HEK293 (cell line): ENCODE measurements around the gene ICAM4.

Experiments used
- BCL11B ChIP-seq: fragments of 450-650 bp; formaldehyde crosslinking; IDR thresholded peaks from 2 replicates; pipeline ENCODE4 v1.5.1; 2016; ENCODE audit warnings: low read depth, missing biosample characterization, missing genetic modification characterization
- GLIS1 ChIP-seq: fragments of 450-650 bp; formaldehyde crosslinking; IDR thresholded peaks from 2 replicates; pipeline ENCODE4 v1.5.1; 2016; ENCODE audit warnings: missing biosample characterization, missing genetic modification characterization
- SP7 ChIP-seq: fragments of 450-650 bp; formaldehyde crosslinking; IDR thresholded peaks from 2 replicates; pipeline ENCODE4 v1.5.1; 2016; ENCODE audit warnings: missing biosample characterization, missing genetic modification characterization
- ZBTB7A ChIP-seq: fragments of 450-650 bp; formaldehyde crosslinking; IDR thresholded peaks from 2 replicates; pipeline ENCODE4 v1.5.1; 2016; ENCODE audit warnings: low read depth, missing biosample characterization, missing genetic modification characterization
- ZFP3 ChIP-seq: fragments of 450-650 bp; formaldehyde crosslinking; IDR thresholded peaks from 2 replicates; pipeline ENCODE4 v1.5.1; 2016; ENCODE audit warnings: low read depth, missing biosample characterization, missing genetic modification characterization
- ZNF16 ChIP-seq: fragments of 450-650 bp; formaldehyde crosslinking; IDR thresholded peaks from 2 replicates; pipeline ENCODE4 v1.5.1; 2016; ENCODE audit warnings: low read depth, missing biosample characterization, missing genetic modification characterization
- ZNF175 ChIP-seq: fragments of 450-650 bp; formaldehyde crosslinking; IDR thresholded peaks from 2 replicates; pipeline ENCODE4 v1.5.1; 2016; ENCODE audit warnings: missing biosample characterization, missing genetic modification characterization
- ZNF2 ChIP-seq: fragments of 450-650 bp; formaldehyde crosslinking; IDR thresholded peaks from 2 replicates; pipeline ENCODE4 v1.5.1; 2016; ENCODE audit warnings: missing biosample characterization, missing genetic modification characterization
- ZNF404 ChIP-seq: fragments of 450-650 bp; formaldehyde crosslinking; IDR thresholded peaks from 2 replicates; pipeline ENCODE4 v1.5.1; 2017; ENCODE audit warnings: missing biosample characterization, missing genetic modification characterization
- ZNF510 ChIP-seq: fragments of 450-650 bp; formaldehyde crosslinking; IDR thresholded peaks from 2 replicates; pipeline ENCODE4 v1.5.1; 2018; ENCODE audit warnings: mild to moderate bottlenecking, missing genetic modification characterization, missing biosample characterization; ENCODE audit not compliant: insufficient replicate concordance
- ZNF544 ChIP-seq: fragments of 450-650 bp; formaldehyde crosslinking; IDR thresholded peaks from 2 replicates; pipeline ENCODE4 v1.5.0; 2017; ENCODE audit warnings: missing biosample characterization, missing genetic modification characterization
- ZNF558 ChIP-seq: fragments of 450-650 bp; formaldehyde crosslinking; IDR thresholded peaks from 2 replicates; pipeline ENCODE4 v1.5.1; 2016; ENCODE audit warnings: missing biosample characterization, missing genetic modification characterization
- ZNF560 ChIP-seq: fragments of 450-650 bp; formaldehyde crosslinking; IDR thresholded peaks from 2 replicates; pipeline ENCODE4 v1.5.1; 2017; ENCODE audit warnings: missing biosample characterization, missing genetic modification characterization, borderline replicate concordance
- ZNF561 ChIP-seq: fragments of 450-650 bp; IDR thresholded peaks from 2 replicates; pipeline ENCODE4 v1.5.1; 2018; ENCODE audit warnings: missing biosample characterization, missing genetic modification characterization, borderline replicate concordance
- ZNF623 ChIP-seq: fragments of 450-650 bp; formaldehyde crosslinking; IDR thresholded peaks from 2 replicates; pipeline ENCODE4 v1.5.1; 2016; ENCODE audit warnings: missing biosample characterization, missing genetic modification characterization
- ZNF658 ChIP-seq: fragments of 450-650 bp; formaldehyde crosslinking; IDR thresholded peaks from 2 replicates; pipeline ENCODE4; 2016; ENCODE audit warnings: missing biosample characterization, missing genetic modification characterization
- ZNF776 ChIP-seq: fragments of 450-650 bp; formaldehyde crosslinking; IDR thresholded peaks from 2 replicates; pipeline ENCODE4 v1.5.0; 2017; ENCODE audit warnings: missing biosample characterization, missing genetic modification characterization, borderline replicate concordance
- ZSCAN16 ChIP-seq: fragments of 450-650 bp; formaldehyde crosslinking; IDR thresholded peaks from 2 replicates; pipeline ENCODE4 v1.5.1; 2016; ENCODE audit warnings: missing biosample characterization, missing genetic modification characterization
- ZSCAN30 ChIP-seq: fragments of 450-650 bp; IDR thresholded peaks from 2 replicates; pipeline ENCODE4 v1.5.1; 2018; ENCODE audit warnings: missing biosample characterization, mild to moderate bottlenecking, missing genetic modification characterization, moderate library complexity
- TF ChIP-seq, protein P1 (sequence below): fragments of 450-650 bp; formaldehyde crosslinking; IDR thresholded peaks from 2 replicates; pipeline ENCODE4 v1.5.1; 2017; ENCODE audit warnings: missing biosample characterization, missing genetic modification characterization
- TF ChIP-seq, protein P2 (sequence below): fragments of 450-650 bp; formaldehyde crosslinking; IDR thresholded peaks from 2 replicates; pipeline ENCODE4 v1.5.1; 2016; ENCODE audit warnings: missing biosample characterization, missing genetic modification characterization
- TF ChIP-seq, protein P3 (sequence below): fragments of 450-650 bp; formaldehyde crosslinking; IDR thresholded peaks from 2 replicates; pipeline ENCODE4 v1.5.1; 2017; ENCODE audit warnings: missing biosample characterization, missing genetic modification characterization
- TF ChIP-seq, protein P4 (sequence below): fragments of 450-650 bp; formaldehyde crosslinking; IDR thresholded peaks from 2 replicates; pipeline ENCODE4 v1.5.1; 2016; ENCODE audit warnings: missing biosample characterization, missing genetic modification characterization
- TF ChIP-seq, protein P5 (sequence below): fragments of 450-650 bp; formaldehyde crosslinking; IDR thresholded peaks from 2 replicates; pipeline ENCODE4 v1.5.0; 2017; ENCODE audit warnings: missing biosample characterization, missing genetic modification characterization, borderline replicate concordance
- TF ChIP-seq, protein P6 (sequence below): fragments of 450-650 bp; formaldehyde crosslinking; IDR thresholded peaks from 2 replicates; pipeline ENCODE4; 2016; ENCODE audit warnings: missing biosample characterization, missing genetic modification characterization

The ICAM4 gene

DNA sequence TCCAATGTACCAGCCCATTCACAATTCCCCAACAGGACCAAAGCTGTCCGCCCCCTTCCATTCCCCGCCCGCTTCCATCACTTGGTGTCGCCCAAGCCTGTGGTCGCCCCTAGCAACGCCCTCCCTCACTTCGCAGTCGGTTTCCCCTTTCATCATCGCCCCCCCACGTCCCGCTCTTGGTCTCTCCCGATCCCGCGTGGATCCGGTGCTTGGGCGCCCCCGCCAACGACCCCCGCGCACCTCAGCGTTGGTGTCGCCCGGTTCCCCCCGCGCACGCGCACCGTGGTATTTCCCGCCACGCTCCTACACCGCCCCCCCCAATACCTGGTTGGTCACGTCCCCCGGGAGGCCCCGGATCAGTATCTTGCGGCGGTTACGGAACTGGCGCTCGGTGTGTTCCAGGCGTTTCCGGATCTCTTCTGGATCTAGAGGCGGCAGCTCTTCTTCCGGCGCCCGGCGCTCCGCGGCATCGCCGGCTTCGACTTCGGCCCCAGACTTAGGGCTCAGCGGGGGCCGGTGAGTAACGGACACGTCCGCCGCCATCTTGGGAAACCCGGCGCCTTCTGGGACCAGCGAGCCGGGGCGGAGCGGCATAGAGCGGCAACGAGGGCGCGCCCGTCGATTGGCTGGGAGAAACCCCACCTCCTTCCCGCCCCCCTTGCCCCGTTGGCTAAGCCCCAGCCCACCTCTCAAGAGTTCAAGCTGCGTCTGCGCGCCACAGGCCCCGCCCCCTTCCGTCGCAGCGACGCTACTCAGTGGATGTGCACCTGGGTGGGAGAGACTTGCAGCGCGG is 46.4 kb downstream of the ICAM4 start, which contains the start of gene RAVER1 (continued):
- TF ChIP-seq ZNF404 (tag by site-specific recombination) = no peak
- no peak for TF ChIP-seq ZSCAN30 (tag by site-specific recombination)
- TF ChIP-seq, protein P1, sequence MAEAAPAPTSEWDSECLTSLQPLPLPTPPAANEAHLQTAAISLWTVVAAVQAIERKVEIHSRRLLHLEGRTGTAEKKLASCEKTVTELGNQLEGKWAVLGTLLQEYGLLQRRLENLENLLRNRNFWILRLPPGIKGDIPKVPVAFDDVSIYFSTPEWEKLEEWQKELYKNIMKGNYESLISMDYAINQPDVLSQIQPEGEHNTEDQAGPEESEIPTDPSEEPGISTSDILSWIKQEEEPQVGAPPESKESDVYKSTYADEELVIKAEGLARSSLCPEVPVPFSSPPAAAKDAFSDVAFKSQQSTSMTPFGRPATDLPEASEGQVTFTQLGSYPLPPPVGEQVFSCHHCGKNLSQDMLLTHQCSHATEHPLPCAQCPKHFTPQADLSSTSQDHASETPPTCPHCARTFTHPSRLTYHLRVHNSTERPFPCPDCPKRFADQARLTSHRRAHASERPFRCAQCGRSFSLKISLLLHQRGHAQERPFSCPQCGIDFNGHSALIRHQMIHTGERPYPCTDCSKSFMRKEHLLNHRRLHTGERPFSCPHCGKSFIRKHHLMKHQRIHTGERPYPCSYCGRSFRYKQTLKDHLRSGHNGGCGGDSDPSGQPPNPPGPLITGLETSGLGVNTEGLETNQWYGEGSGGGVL (tag by site-specific recombination) = peak; percentile 71
- TF ChIP-seq ZNF175 (tag by site-specific recombination) = no peak
- TF ChIP-seq, protein P2, sequence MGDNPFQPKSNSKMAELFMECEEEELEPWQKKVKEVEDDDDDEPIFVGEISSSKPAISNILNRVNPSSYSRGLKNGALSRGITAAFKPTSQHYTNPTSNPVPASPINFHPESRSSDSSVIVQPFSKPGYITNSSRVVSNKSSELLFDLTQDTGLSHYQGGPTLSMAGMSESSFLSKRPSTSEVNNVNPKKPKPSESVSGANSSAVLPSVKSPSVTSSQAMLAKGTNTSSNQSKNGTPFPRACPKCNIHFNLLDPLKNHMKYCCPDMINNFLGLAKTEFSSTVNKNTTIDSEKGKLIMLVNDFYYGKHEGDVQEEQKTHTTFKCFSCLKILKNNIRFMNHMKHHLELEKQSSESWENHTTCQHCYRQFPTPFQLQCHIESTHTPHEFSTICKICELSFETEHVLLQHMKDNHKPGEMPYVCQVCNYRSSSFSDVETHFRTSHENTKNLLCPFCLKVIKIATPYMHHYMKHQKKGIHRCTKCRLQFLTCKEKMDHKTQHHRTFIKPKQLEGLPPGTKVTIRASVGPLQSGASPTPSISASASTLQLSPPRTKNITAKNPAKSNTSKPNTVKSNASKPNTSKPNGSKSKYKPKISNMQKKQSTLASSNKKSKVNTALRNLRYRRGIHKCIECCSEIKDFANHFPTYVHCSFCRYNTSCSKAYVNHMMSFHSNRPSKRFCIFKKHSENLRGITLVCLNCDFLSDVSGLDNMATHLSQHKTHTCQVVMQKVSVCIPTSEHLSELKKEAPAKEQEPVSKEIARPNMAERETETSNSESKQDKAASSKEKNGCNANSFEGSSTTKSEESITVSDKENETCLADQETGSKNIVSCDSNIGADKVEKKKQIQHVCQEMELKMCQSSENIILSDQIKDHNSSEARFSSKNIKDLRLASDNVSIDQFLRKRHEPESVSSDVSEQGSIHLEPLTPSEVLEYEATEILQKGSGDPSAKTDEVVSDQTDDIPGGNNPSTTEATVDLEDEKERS = peak; percentile 49; the same call in 1 of the 2 replicates
- TF ChIP-seq SP7 = peak; percentile 90
- TF ChIP-seq, protein P3, sequence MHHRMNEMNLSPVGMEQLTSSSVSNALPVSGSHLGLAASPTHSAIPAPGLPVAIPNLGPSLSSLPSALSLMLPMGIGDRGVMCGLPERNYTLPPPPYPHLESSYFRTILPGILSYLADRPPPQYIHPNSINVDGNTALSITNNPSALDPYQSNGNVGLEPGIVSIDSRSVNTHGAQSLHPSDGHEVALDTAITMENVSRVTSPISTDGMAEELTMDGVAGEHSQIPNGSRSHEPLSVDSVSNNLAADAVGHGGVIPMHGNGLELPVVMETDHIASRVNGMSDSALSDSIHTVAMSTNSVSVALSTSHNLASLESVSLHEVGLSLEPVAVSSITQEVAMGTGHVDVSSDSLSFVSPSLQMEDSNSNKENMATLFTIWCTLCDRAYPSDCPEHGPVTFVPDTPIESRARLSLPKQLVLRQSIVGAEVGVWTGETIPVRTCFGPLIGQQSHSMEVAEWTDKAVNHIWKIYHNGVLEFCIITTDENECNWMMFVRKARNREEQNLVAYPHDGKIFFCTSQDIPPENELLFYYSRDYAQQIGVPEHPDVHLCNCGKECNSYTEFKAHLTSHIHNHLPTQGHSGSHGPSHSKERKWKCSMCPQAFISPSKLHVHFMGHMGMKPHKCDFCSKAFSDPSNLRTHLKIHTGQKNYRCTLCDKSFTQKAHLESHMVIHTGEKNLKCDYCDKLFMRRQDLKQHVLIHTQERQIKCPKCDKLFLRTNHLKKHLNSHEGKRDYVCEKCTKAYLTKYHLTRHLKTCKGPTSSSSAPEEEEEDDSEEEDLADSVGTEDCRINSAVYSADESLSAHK (tag by site-specific recombination) = 0 out of 2 replicates have a peak, but pooled peaks have one; percentile 46
- no peak for TF ChIP-seq ZNF658 (tag by site-specific recombination)
- peak; percentile 83 for TF ChIP-seq ZNF561
- no peak for TF ChIP-seq ZNF510 (tag by site-specific recombination)
- TF ChIP-seq ZNF776 (tag by site-specific recombination) = no peak
- TF ChIP-seq ZFP3 (tag by site-specific recombination) = no peak
- peak; percentile 94; the same call in 1 of the 2 replicates for TF ChIP-seq ZNF2
- no peak for TF ChIP-seq ZNF544 (tag by site-specific recombination)
- no peak for TF ChIP-seq ZNF558 (tag by site-specific recombination)
- peak; percentile 90; the same call in 1 of the 2 replicates for TF ChIP-seq ZBTB7A (tag by site-specific recombination)
- TF ChIP-seq, protein P4, sequence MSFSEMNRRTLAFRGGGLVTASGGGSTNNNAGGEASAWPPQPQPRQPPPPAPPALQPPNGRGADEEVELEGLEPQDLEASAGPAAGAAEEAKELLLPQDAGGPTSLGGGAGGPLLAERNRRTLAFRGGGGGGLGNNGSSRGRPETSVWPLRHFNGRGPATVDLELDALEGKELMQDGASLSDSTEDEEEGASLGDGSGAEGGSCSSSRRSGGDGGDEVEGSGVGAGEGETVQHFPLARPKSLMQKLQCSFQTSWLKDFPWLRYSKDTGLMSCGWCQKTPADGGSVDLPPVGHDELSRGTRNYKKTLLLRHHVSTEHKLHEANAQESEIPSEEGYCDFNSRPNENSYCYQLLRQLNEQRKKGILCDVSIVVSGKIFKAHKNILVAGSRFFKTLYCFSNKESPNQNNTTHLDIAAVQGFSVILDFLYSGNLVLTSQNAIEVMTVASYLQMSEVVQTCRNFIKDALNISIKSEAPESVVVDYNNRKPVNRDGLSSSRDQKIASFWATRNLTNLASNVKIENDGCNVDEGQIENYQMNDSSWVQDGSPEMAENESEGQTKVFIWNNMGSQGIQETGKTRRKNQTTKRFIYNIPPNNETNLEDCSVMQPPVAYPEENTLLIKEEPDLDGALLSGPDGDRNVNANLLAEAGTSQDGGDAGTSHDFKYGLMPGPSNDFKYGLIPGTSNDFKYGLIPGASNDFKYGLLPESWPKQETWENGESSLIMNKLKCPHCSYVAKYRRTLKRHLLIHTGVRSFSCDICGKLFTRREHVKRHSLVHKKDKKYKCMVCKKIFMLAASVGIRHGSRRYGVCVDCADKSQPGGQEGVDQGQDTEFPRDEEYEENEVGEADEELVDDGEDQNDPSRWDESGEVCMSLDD (tag by site-specific recombination) = peak; percentile 96
- no peak; the same call in 1 of the 2 replicates for TF ChIP-seq ZNF623 (tag by site-specific recombination)
- TF ChIP-seq GLIS1 (tag by site-specific recombination) = peak; percentile 89
- no peak for TF ChIP-seq ZNF560 (tag by site-specific recombination)
- TF ChIP-seq, protein P5, sequence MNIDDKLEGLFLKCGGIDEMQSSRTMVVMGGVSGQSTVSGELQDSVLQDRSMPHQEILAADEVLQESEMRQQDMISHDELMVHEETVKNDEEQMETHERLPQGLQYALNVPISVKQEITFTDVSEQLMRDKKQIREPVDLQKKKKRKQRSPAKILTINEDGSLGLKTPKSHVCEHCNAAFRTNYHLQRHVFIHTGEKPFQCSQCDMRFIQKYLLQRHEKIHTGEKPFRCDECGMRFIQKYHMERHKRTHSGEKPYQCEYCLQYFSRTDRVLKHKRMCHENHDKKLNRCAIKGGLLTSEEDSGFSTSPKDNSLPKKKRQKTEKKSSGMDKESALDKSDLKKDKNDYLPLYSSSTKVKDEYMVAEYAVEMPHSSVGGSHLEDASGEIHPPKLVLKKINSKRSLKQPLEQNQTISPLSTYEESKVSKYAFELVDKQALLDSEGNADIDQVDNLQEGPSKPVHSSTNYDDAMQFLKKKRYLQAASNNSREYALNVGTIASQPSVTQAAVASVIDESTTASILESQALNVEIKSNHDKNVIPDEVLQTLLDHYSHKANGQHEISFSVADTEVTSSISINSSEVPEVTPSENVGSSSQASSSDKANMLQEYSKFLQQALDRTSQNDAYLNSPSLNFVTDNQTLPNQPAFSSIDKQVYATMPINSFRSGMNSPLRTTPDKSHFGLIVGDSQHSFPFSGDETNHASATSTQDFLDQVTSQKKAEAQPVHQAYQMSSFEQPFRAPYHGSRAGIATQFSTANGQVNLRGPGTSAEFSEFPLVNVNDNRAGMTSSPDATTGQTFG = no peak
- TF ChIP-seq BCL11B = 0 out of 2 replicates have a peak, but pooled peaks have one; percentile 27
- no peak for TF ChIP-seq ZNF16
- TF ChIP-seq, protein P6, sequence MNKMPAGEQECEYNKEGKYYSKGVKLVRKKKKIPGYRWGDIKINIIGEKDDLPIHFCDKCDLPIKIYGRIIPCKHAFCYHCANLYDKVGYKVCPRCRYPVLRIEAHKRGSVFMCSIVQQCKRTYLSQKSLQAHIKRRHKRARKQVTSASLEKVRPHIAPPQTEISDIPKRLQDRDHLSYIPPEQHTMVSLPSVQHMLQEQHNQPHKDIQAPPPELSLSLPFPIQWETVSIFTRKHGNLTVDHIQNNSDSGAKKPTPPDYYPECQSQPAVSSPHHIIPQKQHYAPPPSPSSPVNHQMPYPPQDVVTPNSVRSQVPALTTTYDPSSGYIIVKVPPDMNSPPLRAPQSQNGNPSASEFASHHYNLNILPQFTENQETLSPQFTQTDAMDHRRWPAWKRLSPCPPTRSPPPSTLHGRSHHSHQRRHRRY (tag by site-specific recombination) = peak; percentile 76; the same call in 1 of the 2 replicates
- peak; percentile 62; the same call in 1 of the 2 replicates for TF ChIP-seq ZSCAN16 (tag by site-specific recombination)
